IPS DF 19.7 (cell line): Measurements from ENCODE around the gene GTF2A2.
"Not testable (repeated sequence)": the region's sequence is repeated elsewhere in the genome, so short reads cannot be mapped to it uniquely, and the experiment has no call there.

ENCODE experiments used
- DNase-seq: peaks from one replicate; pipeline ENCODE4 v3.0.0-alpha.2; 2013; ENCODE audit warnings: low read depth, low spot score

GTF2A2 gene

GRCh38 chr15:59656897-59657634 lies at the start of gene GTF2A2:
Gene GTF2A2 (minus strand): TSS chr15:59657515. CDS start chr15:59652277, 5,238 bp downstream.
- DNase-seq, result peak; percentile 50

GRCh38 chr15:59703979-59704796 lies 46.9 kb upstream of the GTF2A2 start:
- DNase-seq, result no peak

- DNase-seq, result no peak
Measured at GRCh38 chr15:59702351-59702750, 45.0 kb upstream of the GTF2A2 start.

- DNase-seq, result no peak
Measured at GRCh38 chr15:59701880-59702279, 44.6 kb upstream of the GTF2A2 start.

- no peak for DNase-seq
Measured at GRCh38 chr15:59699810-59700431, 42.6 kb upstream of the GTF2A2 start.

- not testable (repeated sequence) for DNase-seq
Measured at GRCh38 chr15:59698065-59698464, 40.8 kb upstream of the GTF2A2 start.

GRCh38 chr15:59696332-59696731 lies 39.0 kb upstream of the GTF2A2 start:
- DNase-seq, result no peak

GRCh38 chr15:59694779-59695178 lies 37.5 kb upstream of the GTF2A2 start:
- no peak for DNase-seq

- no peak for DNase-seq
Measured at GRCh38 chr15:59691194-59691805, 34.0 kb upstream of the GTF2A2 start.

GRCh38 chr15:59689626-59690236 lies 32.4 kb upstream of the GTF2A2 start:
- DNase-seq, result no peak

GRCh38 chr15:59688782-59689625 lies 31.7 kb upstream of the GTF2A2 start, which contains the start of gene BNIP2:
Gene BNIP2 (minus strand): TSS chr15:59689320. CDS start chr15:59682457, 6,863 bp downstream.
- peak; percentile 88 for DNase-seq

- no peak for DNase-seq
Measured at GRCh38 chr15:59688423-59688781, 31.1 kb upstream of the GTF2A2 start.

GRCh38 chr15:59687836-59688235 lies 30.5 kb upstream of the GTF2A2 start:
- DNase-seq, result no peak

GRCh38 chr15:59686389-59686788 lies 29.1 kb upstream of the GTF2A2 start:
- no peak for DNase-seq

GRCh38 chr15:59685737-59686297 lies 28.5 kb upstream of the GTF2A2 start:
- no peak for DNase-seq

GRCh38 chr15:59680870-59681269 lies 23.6 kb upstream of the GTF2A2 start:
- no peak for DNase-seq

- no peak for DNase-seq
Measured at GRCh38 chr15:59680346-59680745, 23.0 kb upstream of the GTF2A2 start.

- DNase-seq, result no peak
Measured at GRCh38 chr15:59678620-59679019, 21.3 kb upstream of the GTF2A2 start.

- DNase-seq, result no peak
Measured at GRCh38 chr15:59678172-59678571, 20.9 kb upstream of the GTF2A2 start.

GRCh38 chr15:59676565-59676964 lies 19.2 kb upstream of the GTF2A2 start:
- DNase-seq, result no peak
